HEK293 (cell line): ENCODE measurements around the gene BCL11A.

Source experiments
- GLIS2 ChIP-seq: fragments of 450-650 bp; formaldehyde crosslinking; IDR thresholded peaks from 2 replicates; pipeline ENCODE4 v1.5.1; 2016; ENCODE audit warnings: missing biosample characterization, missing genetic modification characterization
- HIC1 ChIP-seq: fragments of 450-650 bp; formaldehyde crosslinking; IDR thresholded peaks from 2 replicates; pipeline ENCODE4 v1.5.1; 2016; ENCODE audit warnings: missing biosample characterization, missing genetic modification characterization
- MYNN ChIP-seq: fragments of 450-650 bp; formaldehyde crosslinking; IDR thresholded peaks from 2 replicates; pipeline ENCODE4 v1.5.1; 2016; ENCODE audit warnings: missing biosample characterization, missing genetic modification characterization, borderline replicate concordance
- ZBTB10 ChIP-seq: fragments of 450-650 bp; formaldehyde crosslinking; IDR thresholded peaks from 2 replicates; pipeline ENCODE4 v1.5.1; 2016; ENCODE audit warnings: missing biosample characterization, missing genetic modification characterization
- ZBTB7A ChIP-seq: fragments of 450-650 bp; formaldehyde crosslinking; IDR thresholded peaks from 2 replicates; pipeline ENCODE4 v1.5.1; 2016; ENCODE audit warnings: low read depth, missing biosample characterization, missing genetic modification characterization
- ZNF670 ChIP-seq: fragments of 450-650 bp; formaldehyde crosslinking; IDR thresholded peaks from 2 replicates; pipeline ENCODE4 v1.5.1; 2016; ENCODE audit warnings: missing biosample characterization, missing genetic modification characterization, low read depth
- ZXDB ChIP-seq: fragments of 450-650 bp; formaldehyde crosslinking; IDR thresholded peaks from 2 replicates; pipeline ENCODE4 v1.5.1; 2016; ENCODE audit warnings: missing biosample characterization, missing genetic modification characterization
- TF ChIP-seq, protein P1 (sequence below): fragments of 450-650 bp; formaldehyde crosslinking; IDR thresholded peaks from 2 replicates; pipeline ENCODE4 v1.5.1; 2016; ENCODE audit warnings: missing biosample characterization, missing genetic modification characterization

- TF ChIP-seq, protein P1, sequence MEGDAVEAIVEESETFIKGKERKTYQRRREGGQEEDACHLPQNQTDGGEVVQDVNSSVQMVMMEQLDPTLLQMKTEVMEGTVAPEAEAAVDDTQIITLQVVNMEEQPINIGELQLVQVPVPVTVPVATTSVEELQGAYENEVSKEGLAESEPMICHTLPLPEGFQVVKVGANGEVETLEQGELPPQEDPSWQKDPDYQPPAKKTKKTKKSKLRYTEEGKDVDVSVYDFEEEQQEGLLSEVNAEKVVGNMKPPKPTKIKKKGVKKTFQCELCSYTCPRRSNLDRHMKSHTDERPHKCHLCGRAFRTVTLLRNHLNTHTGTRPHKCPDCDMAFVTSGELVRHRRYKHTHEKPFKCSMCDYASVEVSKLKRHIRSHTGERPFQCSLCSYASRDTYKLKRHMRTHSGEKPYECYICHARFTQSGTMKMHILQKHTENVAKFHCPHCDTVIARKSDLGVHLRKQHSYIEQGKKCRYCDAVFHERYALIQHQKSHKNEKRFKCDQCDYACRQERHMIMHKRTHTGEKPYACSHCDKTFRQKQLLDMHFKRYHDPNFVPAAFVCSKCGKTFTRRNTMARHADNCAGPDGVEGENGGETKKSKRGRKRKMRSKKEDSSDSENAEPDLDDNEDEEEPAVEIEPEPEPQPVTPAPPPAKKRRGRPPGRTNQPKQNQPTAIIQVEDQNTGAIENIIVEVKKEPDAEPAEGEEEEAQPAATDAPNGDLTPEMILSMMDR, result no peak
- TF ChIP-seq ZNF670 (no peak), GLIS2 (tag by site-specific recombination) (no peak), ZBTB7A (no peak), MYNN (tag by site-specific recombination) (no peak), HIC1 (no peak), ZBTB10 (no peak), ZXDB (tag by site-specific recombination) (no peak)
These were observed 58.3 kb downstream of the BCL11A start for GRCh38 chr2:60495041-60495625.
